K562 treated with DMSO at 1 percent for 24 hours (cell line): Measurements from ENCODE around the gene PROM1. TPM values are rescaled to one million over a fixed set of nuclear protein-coding genes. Genes with fewer than 3 reads are reported as not detected.

Source experiments
- total RNA-seq: library from RNA; unstranded; fragments of 300-600 nt; gene quantifications from 2 replicates; pipeline ENCODE4 v1.2.3, GENCODE V29; 2022; ENCODE audit warnings: low read depth; ENCODE audit not compliant: insufficient read depth

The PROM1 gene
- not detected in 2 replicates for total RNA-seq

GRCh38 chr4:16083241-16084191, at the start of gene PROM1:
PROM1 (minus strand) TSS chr4:16084023; CDS start chr4:16075906, 8,117 bp downstream.

GRCh38 chr4:15963001-15963451, 120.8 kb downstream of the PROM1 start, which contains the start of gene FGFBP2:
FGFBP2 (minus strand) TSS chr4:15963175; CDS start chr4:15963129, 46 bp downstream.

GRCh38 chr4:15938640-15939039, 145.2 kb downstream of the PROM1 start, which contains the start of gene FGFBP1:
FGFBP1 (minus strand) TSS chr4:15938740; CDS start chr4:15936632, 2,108 bp downstream.

Other genes with a start within 250 kb of the PROM1 start
- gene FGFBP1, start 145.3 kb downstream of the PROM1 start, total RNA-seq = not detected in 2 replicates
- not detected in 2 replicates for gene FGFBP2, start 120.8 kb downstream of the PROM1 start, total RNA-seq
- gene TAPT1, start 142.4 kb upstream of the PROM1 start, total RNA-seq = 7.0 and 9.1 TPM in 2 replicates